AG04450 (cell line): ENCODE data around the gene OR10J4. TPM values are rescaled to one million over a fixed set of nuclear protein-coding genes. Genes with fewer than 3 reads are reported as not detected.
"Not testable (repeated sequence)": the region's sequence is repeated elsewhere in the genome, so short reads cannot be mapped to it uniquely, and the experiment has no call there.

Source experiments
- CTCF ChIA-PET: fragments of 300-600, 350-600 bp; formaldehyde crosslinking; extraction: SDS; loops from one replicate; lab custom pipeline; 2022; ENCODE audit warnings: antibody characterized with exemption, inconsistent platforms; lab: Charles Lee
- POLR2A ChIA-PET: fragments of 350-600 bp; formaldehyde crosslinking; extraction: SDS; loops from one replicate; lab custom pipeline; 2021; ENCODE audit warnings: antibody characterized with exemption, inconsistent platforms; lab: Yijun Ruan, JAX
- DNase-seq: peaks from one replicate; pipeline ENCODE4 v3.0.0-alpha.2; 2011; ENCODE audit warnings: low read depth, low spot score
- H3K27ac ChIP-seq: one replicate; pipeline ENCODE4 v1.5.1; 2012; ENCODE audit warnings: low read depth, low read length, control low read depth
- H3K27me3 ChIP-seq: one replicate; pipeline ENCODE4 v1.6.0; 2012; ENCODE audit warnings: low read length; ENCODE audit not compliant: control insufficient read depth, insufficient read depth
- H3K4me3 ChIP-seq: 2 replicates; pipeline ENCODE4 v1.5.1; 2011; ENCODE audit warnings: mild to moderate bottlenecking, low read depth, low read length, control low read depth
- H3K9me3 ChIP-seq: 2 replicates; pipeline ENCODE4 v1.5.1; 2012; ENCODE audit warnings: low read length; ENCODE audit not compliant: control insufficient read depth, insufficient read depth
- polyA plus RNA-seq: library from polyadenylated mRNA; depleted of rRNA; stranded (reverse); fragments of >200 nt; gene quantifications from 2 replicates; pipeline ENCODE4 v1.2.3, GENCODE V29; 2011
- TF ChIP-seq, protein P1 (sequence below): IDR thresholded peaks from 2 replicates; pipeline ENCODE4 v1.5.1; 2011; ENCODE audit warnings: low read depth, low read length, control low read depth, inconsistent platforms

Gene OR10J4
- polyA plus RNA-seq, 1 experiment: not detected

DNA sequence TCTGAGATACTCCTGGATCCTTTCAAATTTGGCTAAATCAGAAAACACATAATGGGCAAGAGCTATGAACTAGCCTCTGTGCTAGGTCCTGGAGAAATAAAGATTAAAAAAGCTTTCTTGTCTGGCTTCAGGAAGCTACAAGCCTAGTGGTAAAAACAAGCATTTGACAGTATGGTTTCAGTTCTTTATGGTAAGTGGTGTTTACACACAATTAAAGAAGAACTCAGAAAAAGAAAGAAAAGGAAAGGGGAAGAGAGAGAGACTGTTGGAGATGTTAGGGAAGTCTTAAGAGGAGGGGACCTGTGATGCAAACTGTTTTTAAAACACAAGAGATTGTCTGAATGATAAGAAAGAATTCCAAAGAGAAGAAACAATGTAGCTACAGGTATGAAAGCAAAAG lies 9.4 kb downstream of the OR10J4 start:
- CTCF ChIA-PET: interaction anchor here (0.6 kb wide), 1 partner anchor 640 kb away, joined by 3 read pairs; no protein-coding TSS in a partner anchor
- POLR2A ChIA-PET: no interaction called here
- H3K9me3 ChIP-seq: peaks cover 6% of the 10 kb centered on the region; the same call in 1 of the 2 replicates

DNA sequence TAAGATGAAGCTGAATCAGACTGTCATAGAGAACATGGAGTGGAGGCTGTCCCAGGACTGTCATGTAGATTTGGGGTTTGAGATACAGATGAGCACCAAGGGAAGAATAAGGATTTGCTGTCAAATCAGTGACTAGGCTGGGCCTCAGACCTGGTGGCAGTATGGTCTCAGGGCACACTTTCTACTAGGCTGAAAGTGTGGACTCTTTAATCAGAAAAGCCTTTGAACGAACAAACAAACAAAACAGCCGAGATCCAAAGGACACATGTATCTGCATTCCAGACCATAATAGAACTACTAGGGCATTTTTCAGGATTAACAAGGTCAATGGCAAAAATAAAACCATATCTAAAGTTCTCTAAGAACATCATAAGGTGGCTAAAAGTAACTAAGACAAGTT lies 10.4 kb downstream of the OR10J4 start:
- Histone ChIP-seq H3K27me3 (no peaks in the 10 kb centered on the region), H3K27ac (no peak overlapping the region), H3K4me3 (no peak overlapping the region), H3K9me3 (peaks cover 6% of the 10 kb centered on the region; the same call in 1 of the 2 replicates)
- POLR2A ChIA-PET: no interaction called here
- TF ChIP-seq, protein P1, sequence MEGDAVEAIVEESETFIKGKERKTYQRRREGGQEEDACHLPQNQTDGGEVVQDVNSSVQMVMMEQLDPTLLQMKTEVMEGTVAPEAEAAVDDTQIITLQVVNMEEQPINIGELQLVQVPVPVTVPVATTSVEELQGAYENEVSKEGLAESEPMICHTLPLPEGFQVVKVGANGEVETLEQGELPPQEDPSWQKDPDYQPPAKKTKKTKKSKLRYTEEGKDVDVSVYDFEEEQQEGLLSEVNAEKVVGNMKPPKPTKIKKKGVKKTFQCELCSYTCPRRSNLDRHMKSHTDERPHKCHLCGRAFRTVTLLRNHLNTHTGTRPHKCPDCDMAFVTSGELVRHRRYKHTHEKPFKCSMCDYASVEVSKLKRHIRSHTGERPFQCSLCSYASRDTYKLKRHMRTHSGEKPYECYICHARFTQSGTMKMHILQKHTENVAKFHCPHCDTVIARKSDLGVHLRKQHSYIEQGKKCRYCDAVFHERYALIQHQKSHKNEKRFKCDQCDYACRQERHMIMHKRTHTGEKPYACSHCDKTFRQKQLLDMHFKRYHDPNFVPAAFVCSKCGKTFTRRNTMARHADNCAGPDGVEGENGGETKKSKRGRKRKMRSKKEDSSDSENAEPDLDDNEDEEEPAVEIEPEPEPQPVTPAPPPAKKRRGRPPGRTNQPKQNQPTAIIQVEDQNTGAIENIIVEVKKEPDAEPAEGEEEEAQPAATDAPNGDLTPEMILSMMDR: no peak
- CTCF ChIA-PET: no interaction called here
- DNase-seq: no peak

More for the DNA sequence above, 9.4 kb downstream of the OR10J4 start:
- Histone ChIP-seq H3K27ac (no peak overlapping the region), H3K4me3 (no peak overlapping the region), H3K27me3 (no peaks in the 10 kb centered on the region)
- TF ChIP-seq, protein P1: no peak
- no peak for DNase-seq

DNA sequence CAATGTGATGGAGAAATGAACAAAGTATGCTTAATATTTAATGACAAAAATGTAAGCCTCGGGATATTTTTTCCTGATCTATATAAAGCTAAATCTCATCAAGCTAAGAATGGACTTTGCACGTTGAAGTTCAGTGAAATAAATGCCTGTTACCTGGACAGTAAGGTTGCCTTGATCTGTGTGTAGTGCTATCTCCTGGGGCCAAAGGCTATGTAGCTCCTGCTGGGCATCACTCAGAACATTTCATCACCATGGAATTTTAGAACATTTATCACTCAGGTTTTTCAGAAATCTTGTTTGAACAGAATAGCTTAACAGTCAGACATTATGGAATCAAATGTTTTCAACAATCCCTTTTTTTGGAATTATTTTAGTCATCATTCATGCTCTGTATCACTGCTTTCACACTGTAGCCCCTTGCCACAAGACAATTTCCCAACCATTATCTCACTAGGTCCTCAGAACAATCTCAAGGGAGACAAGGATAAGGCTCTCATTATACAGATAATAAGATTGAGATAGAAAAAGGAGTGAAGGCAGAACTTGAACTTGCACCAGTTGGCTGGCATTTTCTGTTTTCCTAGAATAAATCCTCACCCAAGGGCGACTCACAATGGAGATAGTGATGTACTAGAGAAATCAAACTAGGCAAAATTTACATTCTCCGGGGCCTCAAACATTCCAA lies 11.2 kb downstream of the OR10J4 start:
- peaks cover 2% of the 10 kb centered on the region; the same call in 1 of the 2 replicates for H3K9me3 ChIP-seq
- no peaks in the 10 kb centered on the region for H3K27me3 ChIP-seq
- H3K4me3 ChIP-seq: no peak overlapping the region
- H3K27ac ChIP-seq: no peak overlapping the region
- ChIA-PET CTCF (no interaction called here), POLR2A (no interaction called here)
- no peak for DNase-seq
- TF ChIP-seq, protein P1: no peak

DNA sequence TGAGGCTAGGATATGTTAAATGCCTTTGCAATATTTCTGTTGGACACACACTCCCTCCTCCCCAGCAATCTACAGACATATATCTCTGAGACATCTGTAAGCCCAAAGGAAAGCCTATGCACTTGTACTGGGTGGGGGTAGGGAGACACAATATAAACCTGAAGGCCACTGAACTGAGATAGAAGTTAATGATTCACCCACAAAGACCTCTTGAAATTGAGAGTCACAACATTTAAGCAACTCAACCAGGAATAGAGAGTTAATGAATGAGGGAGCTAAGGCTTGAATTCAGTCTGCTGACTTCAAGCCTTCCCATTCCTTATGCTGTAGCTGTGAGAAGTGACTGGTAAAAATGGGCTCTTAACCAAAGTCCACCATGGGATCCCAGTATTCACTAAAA lies 12.5 kb downstream of the OR10J4 start:
- TF ChIP-seq, protein P1: no peak
- DNase-seq: no peak
- CTCF ChIA-PET: no interaction called here
- Histone ChIP-seq H3K27me3 (no peaks in the 10 kb centered on the region), H3K9me3 (peaks cover 5% of the 10 kb centered on the region), H3K4me3 (no peak overlapping the region), H3K27ac (no peak overlapping the region)
- POLR2A ChIA-PET: no interaction called here

DNA sequence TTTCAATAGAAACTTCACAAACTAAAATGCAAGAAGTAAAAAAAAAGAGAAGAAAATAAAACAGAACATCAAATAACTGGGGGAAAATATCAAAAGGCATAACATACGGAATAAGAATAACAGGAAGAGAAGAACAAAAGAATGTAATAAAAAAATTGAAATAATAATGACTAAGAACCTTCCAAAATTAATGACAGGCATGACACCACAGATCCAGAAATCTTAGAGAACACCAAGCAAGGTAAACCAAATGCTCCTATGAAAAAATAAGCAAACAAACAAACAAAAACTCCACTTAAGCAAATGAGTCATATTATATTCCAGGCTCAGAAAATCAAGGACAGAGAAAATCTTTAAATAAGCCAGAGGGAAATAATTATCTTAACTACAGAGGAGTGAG lies 16.2 kb downstream of the OR10J4 start:
- Histone ChIP-seq H3K27ac (no peak overlapping the region), H3K27me3 (no peaks in the 10 kb centered on the region), H3K4me3 (no peak overlapping the region), H3K9me3 (peaks cover 3% of the 10 kb centered on the region; the same call in 1 of the 2 replicates)
- ChIA-PET CTCF (no interaction called here), POLR2A (no interaction called here)
- TF ChIP-seq, protein P1: no peak
- DNase-seq: no peak

DNA sequence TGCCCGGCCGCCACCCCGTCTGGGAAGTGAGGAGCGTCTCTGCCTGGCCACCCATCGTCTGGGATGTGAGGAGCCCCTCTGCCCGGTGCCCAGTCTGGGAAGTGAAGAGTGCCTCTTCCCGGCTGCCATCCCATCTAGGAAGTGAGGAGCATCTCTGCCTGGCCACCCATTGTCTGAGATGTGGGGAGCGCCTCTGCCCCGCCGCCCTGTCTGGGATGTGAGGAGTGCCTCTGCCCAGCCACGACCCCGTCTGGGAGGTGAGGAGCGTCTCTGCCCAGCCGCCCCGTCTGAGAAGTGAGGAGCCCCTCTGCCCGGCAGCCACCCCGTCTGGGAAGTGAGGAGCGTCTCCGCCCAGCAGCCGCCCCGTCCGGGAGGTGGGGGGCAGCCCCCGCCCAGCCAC lies 17.6 kb downstream of the OR10J4 start:
- H3K27me3 ChIP-seq, H3K9me3 ChIP-seq, H3K4me3 ChIP-seq, H3K27ac ChIP-seq, CTCF ChIA-PET, POLR2A ChIA-PET, DNase-seq: not testable (repeated sequence)
